Gastroesophageal sphincter (tissue), 3 donors: ENCODE results near the gene ADAMTSL2.

Experiments
- POLR2A ChIP-seq, 2 donors: fragments of 450-650 bp; IDR thresholded peaks; one replicate each; pipeline ENCODE4 v1.6.1; 2017; ENCODE audit warnings: antibody characterized with exemption in 2 of 2, mild to moderate bottlenecking in 2 of 2, moderate library complexity in 1 of 2
- TF ChIP-seq, protein P1 (sequence below), 4 experiments: fragments of 200-600 bp in 2 of 4; fragments of 450-650 bp in 2 of 4; sonication (generic) in 1 of 4; IDR thresholded peaks; one replicate each; pipeline ENCODE4 v1.5.1; 2017 to 2019; ENCODE audit warnings: antibody characterized with exemption in 4 of 4, mild to moderate bottlenecking in 2 of 4, moderate library complexity in 2 of 4

DNA sequence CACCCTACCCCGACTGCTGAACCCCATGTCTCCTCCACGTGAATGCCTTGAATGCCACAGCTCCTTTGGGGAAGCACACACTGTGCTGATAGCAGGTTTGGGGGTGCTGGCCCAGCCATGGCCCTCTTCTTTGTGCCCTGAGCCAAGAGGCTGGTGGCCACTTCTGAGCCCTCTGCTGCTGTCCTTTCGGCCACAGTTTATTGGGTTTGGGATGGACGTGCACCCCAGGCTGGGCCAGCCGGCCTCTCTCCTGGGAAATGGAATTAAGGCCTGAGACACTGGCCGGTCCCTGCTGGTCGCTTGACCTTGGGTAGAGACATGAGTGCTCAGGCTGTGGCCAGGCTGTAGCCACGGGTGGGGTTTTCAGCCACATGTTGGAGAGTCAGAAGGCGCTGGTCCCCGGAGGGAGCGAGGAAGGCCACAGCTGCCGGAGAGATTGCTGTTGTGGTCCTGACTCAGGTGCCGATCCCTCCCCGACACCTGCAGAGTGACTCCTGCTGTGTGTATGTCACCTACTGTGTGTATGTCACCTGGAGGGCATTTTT lies 48.1 kb downstream of the ADAMTSL2 start:
- TF ChIP-seq, protein P1, sequence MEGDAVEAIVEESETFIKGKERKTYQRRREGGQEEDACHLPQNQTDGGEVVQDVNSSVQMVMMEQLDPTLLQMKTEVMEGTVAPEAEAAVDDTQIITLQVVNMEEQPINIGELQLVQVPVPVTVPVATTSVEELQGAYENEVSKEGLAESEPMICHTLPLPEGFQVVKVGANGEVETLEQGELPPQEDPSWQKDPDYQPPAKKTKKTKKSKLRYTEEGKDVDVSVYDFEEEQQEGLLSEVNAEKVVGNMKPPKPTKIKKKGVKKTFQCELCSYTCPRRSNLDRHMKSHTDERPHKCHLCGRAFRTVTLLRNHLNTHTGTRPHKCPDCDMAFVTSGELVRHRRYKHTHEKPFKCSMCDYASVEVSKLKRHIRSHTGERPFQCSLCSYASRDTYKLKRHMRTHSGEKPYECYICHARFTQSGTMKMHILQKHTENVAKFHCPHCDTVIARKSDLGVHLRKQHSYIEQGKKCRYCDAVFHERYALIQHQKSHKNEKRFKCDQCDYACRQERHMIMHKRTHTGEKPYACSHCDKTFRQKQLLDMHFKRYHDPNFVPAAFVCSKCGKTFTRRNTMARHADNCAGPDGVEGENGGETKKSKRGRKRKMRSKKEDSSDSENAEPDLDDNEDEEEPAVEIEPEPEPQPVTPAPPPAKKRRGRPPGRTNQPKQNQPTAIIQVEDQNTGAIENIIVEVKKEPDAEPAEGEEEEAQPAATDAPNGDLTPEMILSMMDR (IDR thresholded peaks at IDR 0.05): no peak
- no peak for TF ChIP-seq POLR2A (IDR thresholded peaks at IDR 0.05)
